ENCODE results near the gene GSPT1. TPM values are rescaled to one million over a fixed set of nuclear protein-coding genes. Genes with fewer than 3 reads are reported as not detected.
A peak's percentile ranks its signal among the peaks of the same experiment; 100 is the strongest.
"Not testable (repeated sequence)": the region's sequence is repeated elsewhere in the genome, so short reads cannot be mapped to it uniquely, and the experiment has no call there.

The GSPT1 gene
- polyA plus RNA-seq (2011; rRNA removed) = 106 and 139 TPM in 2 replicates
- polyA minus RNA-seq (2011; rRNA and poly(A)+ RNA removed) = 48.5 and 89.2 TPM in 2 replicates

DNA sequence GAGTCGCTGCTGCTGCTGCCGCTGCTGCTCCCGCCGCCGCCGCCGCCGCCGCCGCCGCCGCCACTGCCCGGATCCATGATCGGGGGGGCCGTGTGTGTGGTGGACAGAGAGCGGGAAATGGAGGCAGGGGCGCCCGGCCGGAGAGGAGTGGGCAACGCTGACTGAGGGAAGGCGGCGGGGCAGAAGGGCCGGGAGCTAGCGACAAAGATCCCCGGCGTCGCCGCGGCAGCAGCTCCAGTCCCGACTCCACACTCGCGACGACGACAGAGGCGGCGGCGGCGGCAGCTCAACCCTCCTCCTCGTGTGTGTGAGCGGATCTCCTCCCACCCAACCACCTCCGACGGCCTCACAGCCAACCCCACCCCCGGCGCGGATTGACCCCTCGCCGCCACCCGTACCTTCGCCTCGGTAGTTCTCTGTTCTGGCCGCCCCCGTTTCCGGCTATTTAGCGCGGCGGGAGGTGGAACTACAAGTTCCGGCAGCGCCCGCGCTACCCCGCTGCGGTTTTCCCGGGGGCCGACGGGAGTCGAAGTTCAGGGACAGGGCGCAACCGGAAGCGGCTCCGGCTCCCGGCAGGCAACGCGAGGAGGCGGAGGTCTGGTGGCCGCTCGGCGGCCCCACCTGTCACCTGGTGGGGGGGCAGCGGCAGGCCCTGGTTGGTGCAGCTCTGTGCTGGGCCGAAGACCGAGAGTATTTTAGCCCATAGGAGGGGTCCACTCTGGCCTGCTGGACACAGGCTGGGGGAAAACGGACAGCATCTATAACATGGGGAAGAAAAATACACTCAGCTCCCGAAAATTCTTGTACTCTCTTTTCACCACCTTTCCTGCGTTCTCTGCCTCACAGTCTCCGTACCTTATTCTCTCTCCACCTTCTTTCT is at the start of gene GSPT1:
Gene GSPT1, minus strand, starts transcription at position 313 of the 880 bp plus-strand sequence. Its CDS starts 236 bp downstream, at position 77.
- peak within 1 kb of the TSS; percentile 57 for H3K27ac ChIP-seq (ENCODE audit: low read depth, low read length)
- ChIA-PET POLR2A (interaction anchor here (0.6 kb wide), 1 partner anchor 18 kb away, joined by 3 read pairs; no protein-coding TSS in a partner anchor), CTCF (interaction anchor here (0.7 to 1.1 kb wide), 3 partner anchors 152 to 179 kb away, joined by 3 to 6 read pairs (median 3); no protein-coding TSS in a partner anchor)
- H3K9me3 ChIP-seq (ENCODE audit: control insufficient read depth, insufficient read depth, low read length) = no peaks in the 10 kb centered on the region
- H3K27me3 ChIP-seq (ENCODE audit: control insufficient read depth, insufficient read depth, low read length) = peaks cover 2% of the 10 kb centered on the region
- peak within 1 kb of the TSS; percentile 91 for H3K4me3 ChIP-seq (ENCODE audit: low read depth, low read length)
- TF ChIP-seq, protein P1, sequence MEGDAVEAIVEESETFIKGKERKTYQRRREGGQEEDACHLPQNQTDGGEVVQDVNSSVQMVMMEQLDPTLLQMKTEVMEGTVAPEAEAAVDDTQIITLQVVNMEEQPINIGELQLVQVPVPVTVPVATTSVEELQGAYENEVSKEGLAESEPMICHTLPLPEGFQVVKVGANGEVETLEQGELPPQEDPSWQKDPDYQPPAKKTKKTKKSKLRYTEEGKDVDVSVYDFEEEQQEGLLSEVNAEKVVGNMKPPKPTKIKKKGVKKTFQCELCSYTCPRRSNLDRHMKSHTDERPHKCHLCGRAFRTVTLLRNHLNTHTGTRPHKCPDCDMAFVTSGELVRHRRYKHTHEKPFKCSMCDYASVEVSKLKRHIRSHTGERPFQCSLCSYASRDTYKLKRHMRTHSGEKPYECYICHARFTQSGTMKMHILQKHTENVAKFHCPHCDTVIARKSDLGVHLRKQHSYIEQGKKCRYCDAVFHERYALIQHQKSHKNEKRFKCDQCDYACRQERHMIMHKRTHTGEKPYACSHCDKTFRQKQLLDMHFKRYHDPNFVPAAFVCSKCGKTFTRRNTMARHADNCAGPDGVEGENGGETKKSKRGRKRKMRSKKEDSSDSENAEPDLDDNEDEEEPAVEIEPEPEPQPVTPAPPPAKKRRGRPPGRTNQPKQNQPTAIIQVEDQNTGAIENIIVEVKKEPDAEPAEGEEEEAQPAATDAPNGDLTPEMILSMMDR (IDR thresholded peaks at IDR 0.05; ENCODE audit: low read depth, low read length) = no peak
- peak; percentile 94 for DNase-seq (ENCODE audit: low read depth, low spot score)

DNA sequence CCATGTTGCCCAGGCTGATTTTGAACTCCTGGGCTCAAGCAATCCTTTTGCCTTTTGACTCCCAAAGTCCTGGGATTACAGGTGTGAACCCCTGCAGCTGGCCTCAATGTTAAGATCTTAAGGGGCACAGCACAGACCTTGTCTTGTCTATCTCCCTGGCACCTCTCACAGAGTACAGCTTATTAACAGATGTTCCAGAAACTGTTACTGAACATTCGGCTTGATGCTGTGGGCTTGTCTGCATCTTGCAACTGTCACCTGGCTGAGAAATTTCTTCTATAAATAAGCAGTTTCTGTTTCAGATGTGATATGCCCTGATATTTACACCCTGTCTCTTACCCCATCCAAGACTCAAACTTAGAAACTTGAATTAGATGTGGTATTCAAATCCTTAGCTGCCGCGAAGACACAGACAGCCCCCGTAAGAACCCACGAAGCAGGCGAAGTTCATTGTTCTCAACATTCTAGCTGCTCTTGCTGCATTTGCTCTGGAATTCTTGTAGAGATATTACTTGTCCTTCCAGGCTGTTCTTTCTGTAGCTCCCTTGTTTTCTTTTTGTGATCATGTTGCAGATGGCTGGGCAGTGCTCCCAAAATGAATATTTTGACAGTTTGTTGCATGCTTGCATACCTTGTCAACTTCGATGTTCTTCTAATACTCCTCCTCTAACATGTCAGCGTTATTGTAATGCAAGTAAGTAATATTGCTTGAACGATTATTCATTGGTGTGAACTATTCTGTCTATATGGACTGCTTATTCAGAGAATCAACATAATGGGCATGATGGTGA is 49.2 kb upstream of the GSPT1 start, which contains the start of gene TNFRSF17:
Gene TNFRSF17, plus strand, starts transcription at position 450 of the 791 bp plus-strand sequence. Its CDS starts 115 bp downstream, at position 565.
- no peak within 1 kb of the TSS for H3K4me3 ChIP-seq (ENCODE audit: low read depth, low read length)

DNA sequence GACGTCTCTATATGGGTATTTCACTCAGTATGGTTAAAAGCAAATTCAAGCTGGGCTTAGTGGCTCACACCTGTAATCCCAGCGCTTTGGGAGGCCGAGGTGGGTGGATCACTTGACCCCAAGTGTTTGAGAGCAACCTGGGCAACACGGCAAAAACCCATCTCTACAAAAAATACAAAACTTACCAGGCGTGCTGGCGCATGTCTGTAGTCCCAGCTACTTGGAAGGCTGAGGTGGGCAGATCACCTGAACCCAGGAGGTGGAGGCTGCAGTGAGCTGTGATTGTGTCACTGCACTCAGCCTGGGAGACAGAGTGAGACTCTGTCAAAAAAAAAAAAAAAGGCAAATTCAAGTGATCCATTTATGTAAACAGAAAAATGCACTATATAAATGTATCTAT is 48.0 kb upstream of the GSPT1 start:
- Histone ChIP-seq H3K27ac (ENCODE audit: low read depth, low read length) (no peak overlapping the region), H3K27me3 (ENCODE audit: control insufficient read depth, insufficient read depth, low read length) (no peaks in the 10 kb centered on the region), H3K9me3 (ENCODE audit: control insufficient read depth, insufficient read depth, low read length) (no peaks in the 10 kb centered on the region), H3K4me3 (ENCODE audit: low read depth, low read length) (no peak overlapping the region)
- ChIA-PET CTCF (interaction anchor here (2.8 kb wide), 1 partner anchor 104 kb away, joined by 21 read pairs; no protein-coding TSS in a partner anchor), POLR2A (no interaction called here)
- TF ChIP-seq, protein P1 (IDR thresholded peaks at IDR 0.05; ENCODE audit: low read depth, low read length) = no peak
- no peak for DNase-seq (ENCODE audit: low read depth, low spot score)

More for the DNA sequence above, 49.2 kb upstream of the GSPT1 start, which contains the start of gene TNFRSF17:
- no peak for DNase-seq (ENCODE audit: low read depth, low spot score)
- H3K27ac ChIP-seq (ENCODE audit: low read depth, low read length) = no peak within 1 kb of the TSS
- H3K27me3 ChIP-seq (ENCODE audit: control insufficient read depth, insufficient read depth, low read length) = no peaks in the 10 kb centered on the region
- POLR2A ChIA-PET = no interaction called here
- H3K9me3 ChIP-seq (ENCODE audit: control insufficient read depth, insufficient read depth, low read length) = no peaks in the 10 kb centered on the region
- TF ChIP-seq, protein P1 (IDR thresholded peaks at IDR 0.05; ENCODE audit: low read depth, low read length) = no peak
- CTCF ChIA-PET = interaction anchor here (0.6 to 2.8 kb wide), 3 partner anchors 54 to 103 kb away, joined by 3 to 21 read pairs (median 3); no protein-coding TSS in a partner anchor

- DNase-seq (ENCODE audit: low read depth, low spot score); H3K9me3 ChIP-seq (ENCODE audit: control insufficient read depth, insufficient read depth, low read length); H3K27ac ChIP-seq (ENCODE audit: low read depth, low read length); H3K27me3 ChIP-seq (ENCODE audit: control insufficient read depth, insufficient read depth, low read length); H3K4me3 ChIP-seq (ENCODE audit: low read depth, low read length); CTCF ChIA-PET; POLR2A ChIA-PET: not testable (repeated sequence)
These were observed 47.2 kb upstream of the GSPT1 start for GRCh38 chr16:11962978-11963377.

- CTCF ChIA-PET; H3K27me3 ChIP-seq (ENCODE audit: control insufficient read depth, insufficient read depth, low read length); H3K9me3 ChIP-seq (ENCODE audit: control insufficient read depth, insufficient read depth, low read length); DNase-seq (ENCODE audit: low read depth, low spot score); H3K27ac ChIP-seq (ENCODE audit: low read depth, low read length); H3K4me3 ChIP-seq (ENCODE audit: low read depth, low read length): not testable (repeated sequence)
- POLR2A ChIA-PET = interaction anchor here (0.6 kb wide), 1 partner anchor 156 kb away, joined by 4 read pairs; no protein-coding TSS in a partner anchor
These were observed 46.7 kb upstream of the GSPT1 start for GRCh38 chr16:11962457-11962856.
